Pons (tissue), 1 donor: ENCODE data around the gene HOTAIR.

Source experiments
- DNase-seq: peaks from one replicate; pipeline ENCODE4 v3.0.0-alpha.2; 2016; ENCODE audit warnings: low spot score

The HOTAIR gene

GRCh38 chr12:53976172-53976822, 1.5 kb upstream of the HOTAIR start:
- DNase-seq, result no peak

- no peak for DNase-seq
These were observed 862 bp upstream of the HOTAIR start for GRCh38 chr12:53975479-53976152.

GRCh38 chr12:53975064-53975471, 314 bp upstream of the HOTAIR start:
- no peak for DNase-seq

- DNase-seq, result no peak
These were observed 1.3 kb downstream of the HOTAIR start for GRCh38 chr12:53973236-53974042.

GRCh38 chr12:53972722-53973235, 2.0 kb downstream of the HOTAIR start, which contains the start of gene HOXC11:
Gene HOXC11, plus strand, starts transcription at chr12:53973126. Its CDS starts 116 bp downstream, at chr12:53973242.
- DNase-seq, result no peak

DNA sequence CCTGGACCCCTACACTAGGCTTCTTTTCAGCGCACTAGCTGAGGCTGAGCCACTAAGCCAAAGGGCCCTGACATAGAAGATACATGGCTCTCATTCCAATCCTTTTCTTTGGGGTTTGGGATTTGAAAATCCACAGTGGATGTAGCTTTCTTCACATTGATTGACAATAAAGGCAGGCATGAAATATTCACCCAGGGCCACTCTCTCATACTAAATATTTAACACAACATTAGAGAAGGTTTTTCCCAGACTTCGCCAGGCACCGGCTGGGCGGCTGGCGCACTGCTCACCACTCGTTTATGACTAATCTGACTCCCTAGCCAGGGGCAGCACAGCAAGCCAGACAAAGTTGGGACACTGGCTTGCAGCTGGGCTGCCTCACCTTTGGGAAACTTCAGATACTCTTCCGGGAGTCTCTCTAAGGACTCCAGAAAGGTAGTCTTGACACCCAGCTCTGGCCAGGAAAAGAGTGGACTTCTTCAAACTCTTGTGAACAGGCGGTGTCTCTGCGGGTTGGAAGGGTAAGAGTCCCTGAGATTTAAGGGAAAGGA, 2.5 kb downstream of the HOTAIR start:
- no peak for DNase-seq

GRCh38 chr12:53971686-53972085, 3.1 kb downstream of the HOTAIR start:
- DNase-seq, result no peak

DNA sequence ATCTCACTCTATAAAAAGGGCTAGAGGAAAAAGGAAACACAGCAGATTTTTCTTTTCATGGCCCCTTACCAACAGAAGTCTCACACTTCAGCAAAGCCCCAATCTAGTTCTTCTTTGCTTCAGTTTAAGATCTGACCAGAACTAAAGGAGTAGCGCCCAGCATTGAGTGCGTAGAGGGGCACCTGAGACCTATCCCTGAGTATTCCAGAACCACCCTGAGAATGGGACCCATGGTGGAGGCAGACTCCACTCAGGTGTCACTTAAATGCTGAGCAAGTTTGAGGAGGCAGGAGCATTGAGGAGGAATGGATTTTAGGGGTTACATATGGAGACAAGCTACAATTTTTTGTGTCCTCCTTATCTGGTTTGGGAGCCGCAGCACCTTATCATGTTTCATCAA, 3.6 kb downstream of the HOTAIR start:
- DNase-seq, result no peak

GRCh38 chr12:53970451-53970850, 4.3 kb downstream of the HOTAIR start:
- DNase-seq, result no peak

DNA sequence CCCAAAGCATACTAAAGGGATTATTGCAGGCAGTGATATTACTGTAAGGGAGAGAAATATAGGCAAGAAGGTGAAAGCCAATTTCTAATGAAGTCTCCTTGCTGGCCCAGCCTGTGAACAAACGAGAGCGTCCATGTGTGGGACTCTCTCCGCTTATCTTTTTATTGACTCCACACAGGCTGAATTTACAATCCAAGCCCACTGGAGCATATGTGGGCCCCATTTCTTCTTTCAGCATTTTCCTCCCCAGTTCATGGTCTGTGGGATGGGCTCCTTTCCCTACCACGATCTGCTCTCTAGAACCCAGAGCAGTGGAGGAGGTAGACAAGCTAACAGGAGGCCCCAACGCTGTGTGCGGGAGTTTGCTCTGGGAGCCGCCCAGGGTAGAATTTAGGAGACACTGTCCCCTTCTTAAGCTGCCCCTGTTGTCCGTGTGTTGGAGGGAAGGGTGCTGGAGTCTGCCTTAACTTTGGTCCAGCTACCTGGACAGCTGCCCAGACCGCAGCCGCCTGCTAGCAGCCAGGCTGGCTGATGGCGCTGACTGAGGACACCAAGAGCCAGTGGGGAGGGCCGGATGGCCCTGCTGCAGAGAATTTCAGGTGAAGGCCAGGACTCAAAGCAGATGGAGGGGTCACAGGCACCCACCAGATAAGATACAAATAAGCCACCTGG, 5.0 kb downstream of the HOTAIR start:
- no peak for DNase-seq

GRCh38 chr12:53968214-53969127, 6.3 kb downstream of the HOTAIR start:
- DNase-seq, result no peak

- DNase-seq, result no peak
These were observed 7.3 kb downstream of the HOTAIR start for GRCh38 chr12:53967421-53967925.

DNA sequence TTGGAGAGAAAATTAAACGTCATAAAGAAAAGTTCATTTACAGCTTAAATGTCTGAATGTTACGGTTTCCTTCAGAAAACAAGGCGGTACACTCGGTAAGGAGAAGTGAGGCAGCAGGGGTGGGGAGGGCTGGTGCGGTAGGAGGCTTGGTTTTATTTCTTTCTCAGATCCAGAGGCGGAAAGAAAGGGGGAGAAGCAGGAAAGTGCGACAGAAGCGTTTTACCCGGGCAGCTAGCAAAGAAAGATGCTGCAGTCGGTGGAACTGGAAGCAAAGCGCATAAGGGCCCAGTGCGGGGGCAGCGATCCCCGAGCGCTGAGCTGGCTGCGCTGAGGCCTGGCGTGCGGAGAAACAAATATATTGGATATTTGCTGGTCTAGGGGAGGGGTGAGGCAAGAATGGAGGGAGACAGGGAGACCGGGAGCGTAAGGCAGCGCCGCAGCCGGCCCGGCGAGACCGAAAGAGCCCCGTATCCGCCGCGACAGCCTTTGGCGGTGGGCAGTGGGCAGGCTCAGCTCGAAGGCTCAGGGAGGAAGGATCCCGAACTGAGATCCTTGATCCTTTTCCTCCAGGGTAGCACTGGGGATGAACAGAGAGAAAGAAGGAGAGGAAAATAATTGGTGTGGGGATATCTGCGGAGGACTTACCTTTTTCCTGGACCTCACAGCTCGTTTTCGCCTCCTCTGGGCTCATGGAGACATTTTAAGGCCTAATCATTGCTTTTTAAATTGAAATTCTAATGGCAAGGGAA, 8.2 kb downstream of the HOTAIR start:
- no peak for DNase-seq

DNA sequence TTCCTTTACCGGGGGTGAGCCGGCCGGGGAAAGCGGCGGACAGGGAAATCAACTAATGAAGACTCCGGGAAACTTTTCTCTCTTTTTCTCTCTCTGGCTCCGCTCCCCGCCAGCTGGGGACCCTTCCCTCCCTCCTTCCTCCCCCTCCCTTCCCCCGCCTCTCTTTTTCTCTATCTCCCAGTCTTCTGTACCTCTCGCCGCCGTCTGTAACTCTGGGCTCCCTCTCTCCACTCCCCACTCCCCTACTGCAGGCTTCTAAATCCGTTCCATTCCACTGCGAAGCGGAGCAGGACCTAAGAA, 8.7 kb downstream of the HOTAIR start:
- no peak for DNase-seq

GRCh38 chr12:53965281-53966084, 9.3 kb downstream of the HOTAIR start:
- DNase-seq, result no peak

DNA sequence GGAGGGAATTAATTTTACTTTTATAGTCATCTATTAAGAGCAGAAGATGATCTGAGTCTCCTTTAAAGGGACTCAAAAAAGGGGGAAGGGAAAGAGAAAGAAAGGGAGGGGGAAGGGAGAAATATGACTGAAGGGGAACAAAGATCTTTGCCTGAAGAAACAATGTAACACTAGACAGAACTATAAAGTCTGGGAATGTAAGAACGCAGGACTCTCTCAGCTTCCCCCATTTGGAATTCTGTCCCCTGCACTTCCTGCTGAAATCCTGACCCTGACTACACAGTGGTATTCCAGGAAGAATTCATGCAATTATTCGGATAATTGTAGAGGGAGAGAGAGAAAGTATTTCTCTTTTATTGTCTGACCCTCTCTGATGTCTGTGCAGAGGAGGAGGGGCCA, 10.4 kb downstream of the HOTAIR start:
- DNase-seq, result no peak

- no peak for DNase-seq
These were observed 11.1 kb downstream of the HOTAIR start for GRCh38 chr12:53963434-53964314.

GRCh38 chr12:53963005-53963404, 11.7 kb downstream of the HOTAIR start:
- no peak for DNase-seq
